GM04503 (cell line): ENCODE measurements around the gene TRIM67.

ENCODE experiments used
- DNase-seq: peaks from one replicate; pipeline ENCODE4 v3.0.0-alpha.2; 2012; ENCODE audit warnings: low read depth

TRIM67 gene

DNA sequence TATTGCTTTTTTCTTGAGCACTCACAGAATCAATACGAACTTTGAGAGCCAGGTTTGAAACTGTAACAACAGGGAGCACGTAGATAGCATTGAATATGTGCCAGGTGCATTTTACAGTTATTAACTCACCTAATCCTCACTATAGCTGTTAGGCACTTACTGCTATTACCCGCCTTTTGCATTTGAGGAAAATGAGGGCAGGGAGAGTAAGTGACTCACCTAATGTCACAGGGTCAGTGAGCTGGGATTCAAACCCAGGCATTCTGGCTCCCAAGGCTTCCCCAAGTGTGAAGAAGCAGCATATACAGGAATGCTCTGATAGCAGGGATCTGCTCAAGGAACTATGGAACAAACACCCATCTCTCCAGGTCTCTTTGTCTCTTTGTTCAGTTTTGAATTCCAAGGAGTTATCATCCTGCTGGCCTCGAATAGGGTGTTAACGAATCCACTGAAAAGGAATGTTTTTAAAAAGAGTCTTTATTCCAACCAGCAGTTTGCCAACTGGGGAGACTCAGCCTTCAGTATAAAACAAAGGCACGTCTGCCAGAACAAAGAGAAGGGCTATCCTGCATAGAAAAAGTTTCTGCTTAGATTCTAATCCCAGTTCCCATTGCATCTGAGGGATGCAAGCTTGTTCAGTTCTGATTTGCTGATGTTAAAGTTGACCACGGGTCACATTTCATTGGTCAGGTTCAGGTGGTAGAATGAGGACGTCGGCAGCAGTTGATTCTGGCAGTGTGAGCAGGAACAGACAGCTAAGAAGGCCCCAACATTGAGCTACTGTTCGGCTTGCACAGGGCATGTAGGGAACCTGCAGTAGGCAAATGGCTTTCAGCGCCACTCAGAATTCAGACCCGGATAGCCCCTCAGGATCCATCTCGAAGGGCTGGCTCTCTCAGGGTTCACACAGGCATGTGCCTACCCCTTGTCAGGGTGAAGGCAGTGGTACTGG lies 22.1 kb downstream of the TRIM67 start:
- DNase-seq = no peak

GRCh38 chr1:231184891-231185290 lies 23.0 kb downstream of the TRIM67 start:
- no peak for DNase-seq

GRCh38 chr1:231185391-231185790 lies 23.5 kb downstream of the TRIM67 start:
- DNase-seq = no peak

GRCh38 chr1:231186356-231187115 lies 24.7 kb downstream of the TRIM67 start:
- no peak for DNase-seq

- no peak for DNase-seq
Measured at GRCh38 chr1:231187571-231187970, 25.7 kb downstream of the TRIM67 start.

- DNase-seq = no peak
Measured at GRCh38 chr1:231188072-231188471, 26.2 kb downstream of the TRIM67 start.

GRCh38 chr1:231188768-231189167 lies 26.9 kb downstream of the TRIM67 start:
- DNase-seq = no peak

- DNase-seq = no peak
Measured at GRCh38 chr1:231189683-231190270, 27.9 kb downstream of the TRIM67 start.

GRCh38 chr1:231190456-231190855 lies 28.6 kb downstream of the TRIM67 start:
- no peak for DNase-seq

DNA sequence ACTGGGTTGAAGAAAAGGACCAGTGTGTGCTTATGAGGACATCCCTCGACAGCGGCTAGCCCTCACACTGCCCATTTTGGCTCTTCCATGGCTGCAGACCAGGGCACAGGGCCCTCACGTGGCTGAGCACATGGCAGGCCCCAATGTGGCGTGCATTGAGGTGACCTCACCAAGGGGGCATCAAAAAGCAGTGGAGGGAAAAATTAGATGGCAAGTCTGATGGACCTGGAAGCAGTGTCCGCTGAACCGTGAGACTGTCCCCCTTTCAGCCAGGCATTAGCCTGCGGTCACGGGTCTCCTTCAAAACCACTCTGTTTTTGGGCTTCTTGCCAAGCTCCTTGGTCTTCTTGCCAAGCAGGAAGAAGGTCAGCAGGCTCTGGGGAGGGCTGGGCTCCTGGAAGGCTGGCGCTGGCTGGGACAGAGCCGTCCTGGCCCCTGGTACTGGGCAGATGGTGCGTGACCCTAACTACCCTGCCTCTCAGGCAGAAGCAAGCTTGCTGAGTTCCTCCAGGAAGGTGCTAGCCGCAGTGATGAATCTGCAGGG lies 30.8 kb downstream of the TRIM67 start:
- DNase-seq = no peak

DNA sequence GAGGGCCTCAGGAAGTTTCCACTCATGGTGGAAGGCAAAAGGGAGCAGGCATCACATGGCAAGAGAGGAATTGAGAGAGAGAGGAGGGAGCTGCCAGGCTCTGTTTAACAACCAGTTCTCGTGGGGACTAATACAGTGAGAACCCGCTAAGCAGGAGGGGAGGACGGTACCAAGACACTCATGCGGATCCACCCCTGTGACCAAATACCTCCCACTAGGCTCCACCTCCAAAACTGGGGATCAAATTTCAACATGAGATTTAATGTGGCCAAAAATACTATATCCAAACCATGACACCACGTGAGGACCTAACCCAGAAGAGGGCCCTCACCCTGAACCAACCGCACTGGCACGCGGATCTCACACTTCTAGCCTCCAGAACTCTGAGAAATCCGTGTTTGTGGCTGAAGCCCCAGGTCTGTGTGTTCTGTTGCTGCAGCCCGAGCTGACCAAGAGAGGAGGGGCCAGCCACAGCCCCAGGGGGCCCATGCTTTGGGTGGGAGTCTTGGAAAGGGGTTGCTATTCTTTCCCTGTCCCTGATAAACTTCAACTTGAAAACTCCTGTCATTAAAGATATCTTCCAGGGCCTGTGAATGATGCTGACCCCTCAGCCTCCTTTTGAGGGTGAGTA lies 32.0 kb downstream of the TRIM67 start:
- DNase-seq = no peak

GRCh38 chr1:231194476-231194842 lies 32.6 kb downstream of the TRIM67 start:
- no peak for DNase-seq

DNA sequence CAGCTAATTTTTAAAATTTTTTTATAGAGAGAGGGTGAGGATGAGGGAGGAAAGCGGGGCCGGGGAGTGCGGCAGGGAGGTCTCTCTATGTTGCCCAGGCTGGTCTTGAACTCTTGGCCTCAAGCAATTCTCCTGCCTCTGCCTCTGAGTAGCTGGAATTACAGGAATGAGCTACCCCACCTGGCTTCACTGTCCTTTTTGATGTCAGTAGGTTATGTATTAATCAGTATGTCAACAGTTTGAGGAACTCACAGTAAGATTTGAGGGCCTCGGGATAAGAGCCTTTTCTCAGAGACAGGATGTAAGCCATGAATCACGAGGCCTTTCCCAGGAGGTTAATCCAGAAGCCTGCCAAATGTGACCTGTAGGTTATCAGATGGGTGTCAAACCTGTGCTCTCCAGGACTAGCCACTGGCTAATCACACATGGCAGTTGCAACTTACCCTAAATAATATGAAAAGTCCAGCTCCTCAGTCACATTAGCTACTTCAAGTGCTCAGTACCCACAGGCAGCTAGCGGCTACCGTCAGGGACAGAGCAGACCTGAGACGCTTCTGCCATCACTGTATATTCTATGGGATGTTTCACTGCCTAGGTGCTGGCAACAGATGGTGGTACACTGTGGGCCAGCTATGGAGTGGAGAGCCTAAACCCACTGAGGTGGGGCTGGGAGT lies 33.1 kb downstream of the TRIM67 start:
- no peak for DNase-seq

GRCh38 chr1:231196307-231196706 lies 34.4 kb downstream of the TRIM67 start:
- DNase-seq = no peak

- no peak for DNase-seq
Measured at GRCh38 chr1:231196728-231197127, 34.9 kb downstream of the TRIM67 start.

DNA sequence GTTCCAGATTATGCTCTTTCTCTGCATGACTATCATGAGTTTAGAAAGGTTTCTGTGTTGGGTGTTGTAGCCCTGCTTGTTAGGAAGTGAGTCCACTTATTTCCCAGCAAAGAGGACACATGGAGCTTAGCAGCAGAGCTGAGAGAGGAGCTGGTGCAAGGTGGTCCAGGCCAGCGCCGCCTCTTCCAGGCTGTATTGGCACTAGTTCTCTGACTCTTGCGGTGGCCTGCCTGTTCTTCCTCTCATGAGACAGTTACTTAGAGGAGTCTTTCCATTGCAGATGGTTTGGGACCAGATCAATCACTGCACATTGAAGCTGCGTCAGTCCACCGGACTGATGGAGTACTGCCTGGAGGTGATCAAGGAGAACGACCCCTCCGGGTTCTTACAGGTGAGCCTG lies 38.0 kb downstream of the TRIM67 start:
- DNase-seq = no peak

- DNase-seq = no peak
Measured at GRCh38 chr1:231200388-231201031, 38.7 kb downstream of the TRIM67 start.

DNA sequence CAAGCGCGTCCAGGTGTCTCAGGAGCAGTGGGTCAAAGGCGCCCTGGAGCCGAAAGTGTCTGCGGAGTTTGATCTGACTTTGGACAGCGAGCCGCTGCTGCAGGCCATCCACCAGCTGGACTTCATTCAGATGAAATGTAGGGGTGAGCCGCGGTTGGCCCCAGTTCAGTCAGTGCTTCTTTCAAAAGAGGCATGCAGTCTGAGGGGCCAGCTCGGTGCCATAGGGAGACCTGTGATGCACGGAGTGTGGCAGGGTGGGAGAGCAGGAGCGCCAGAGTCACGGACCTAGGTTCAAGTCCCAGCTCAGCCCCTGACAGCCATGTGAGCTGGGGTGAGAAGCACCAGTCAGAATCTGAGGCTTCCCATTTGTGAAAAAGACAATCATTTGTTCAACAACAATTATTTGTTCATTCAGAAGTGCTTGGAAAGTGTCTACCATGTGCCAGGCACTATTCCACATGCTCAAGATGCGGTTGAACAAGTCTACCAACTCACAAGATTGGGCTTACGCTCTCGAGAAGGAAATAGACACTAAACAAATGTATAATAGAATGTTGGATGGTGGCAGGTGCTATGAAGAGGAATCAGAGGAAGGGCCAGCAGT lies 39.6 kb downstream of the TRIM67 start:
- no peak for DNase-seq

- DNase-seq = no peak
Measured at GRCh38 chr1:231201979-231202633, 40.2 kb downstream of the TRIM67 start.
